IMR-90 (cell line): ENCODE results near the gene PIEZO1. TPM values are rescaled to one million over a fixed set of nuclear protein-coding genes. Genes with fewer than 3 reads are reported as not detected.

Experiments used
- ATAC-seq: fragments of 200-7000 bp; cut with Tn5 transposase; 2 replicates; pipeline ENCODE4 v1.9.1; 2020; ENCODE audit warnings: low read depth, mild to moderate bottlenecking, moderate library complexity
- BruUV-seq: library from RNA; stranded (reverse); fragments of 400-500 nt; replicated peaks from 2 replicates; lab custom pipeline; 2021; lab: Mats Ljungman, UMichigan
- CTCF ChIA-PET: fragments of 300-600 bp; formaldehyde crosslinking; extraction: SDS; loops from one replicate; lab custom pipeline; 2021; ENCODE audit warnings: antibody characterized with exemption; lab: Yijun Ruan, JAX
- POLR2A ChIA-PET: fragments of 300-600 bp; sonication (Branson Sonifier 250); formaldehyde crosslinking; loops from one replicate; lab custom pipeline; 2022; ENCODE audit warnings: antibody characterized with exemption; ENCODE audit not compliant: unreplicated experiment; lab: Charles Lee
- DNase-seq: peaks from one replicate; pipeline ENCODE4 v3.0.0; 2013
- H2AFZ ChIP-seq: replicated peaks from 2 replicates; pipeline ENCODE3; 2013; ENCODE audit warnings: low read length, mild to moderate bottlenecking; ENCODE audit not compliant: poor library complexity
- H2AK5ac ChIP-seq: 2 replicates; pipeline ENCODE4 v1.6.1; 2013; ENCODE audit warnings: low read depth, low read length, inconsistent platforms
- H2AK9ac ChIP-seq: replicated peaks from 2 replicates; pipeline ENCODE3; 2013; ENCODE audit warnings: mild to moderate bottlenecking, low read depth, low read length, moderate library complexity; ENCODE audit not compliant: poor library complexity
- H2BK120ac ChIP-seq: 2 replicates; pipeline ENCODE4 v1.6.1; 2013; ENCODE audit warnings: low read depth, low read length, inconsistent platforms
- H2BK15ac ChIP-seq: 3 replicates; pipeline ENCODE4 v1.6.1; 2013; ENCODE audit warnings: low read depth, low read length, inconsistent platforms
- H2BK20ac ChIP-seq: 2 replicates; pipeline ENCODE4 v1.6.1; 2013; ENCODE audit warnings: low read depth, mild to moderate bottlenecking, inconsistent platforms, low read length, moderate library complexity
- H2BK5ac ChIP-seq: 2 replicates; pipeline ENCODE4 v1.6.1; 2013; ENCODE audit warnings: mild to moderate bottlenecking, low read depth, low read length, inconsistent platforms; ENCODE audit not compliant: poor library complexity, severe bottlenecking
- H3K14ac ChIP-seq: replicated peaks from 2 replicates; pipeline ENCODE4 v1.6.1; 2013; ENCODE audit warnings: low read depth, low read length, inconsistent platforms
- H3K18ac ChIP-seq: 2 replicates; pipeline ENCODE4 v1.6.1; 2013; ENCODE audit warnings: low read depth, low read length, control low read depth
- H3K23ac ChIP-seq: 2 replicates; pipeline ENCODE4 v1.6.1; 2013; ENCODE audit warnings: low read depth, low read length, inconsistent platforms
- H3K27ac ChIP-seq: 2 replicates; pipeline ENCODE4 v1.5.1; 2013; ENCODE audit warnings: mild to moderate bottlenecking, control low read depth, low read length; ENCODE audit not compliant: insufficient read depth
- H3K27me3 ChIP-seq: 2 replicates; pipeline ENCODE4 v1.6.1; 2013; ENCODE audit warnings: low read length; ENCODE audit not compliant: control insufficient read depth, insufficient read depth
- H3K36me3 ChIP-seq: 2 replicates; pipeline ENCODE4 v1.6.1; 2013; ENCODE audit warnings: low read length, mixed read lengths; ENCODE audit not compliant: control insufficient read depth, insufficient read depth
- H3K4ac ChIP-seq: 2 replicates; pipeline ENCODE4 v1.6.1; 2013; ENCODE audit warnings: low read depth, low read length, inconsistent platforms
- H3K4me1 ChIP-seq: 2 replicates; pipeline ENCODE4 v1.6.1; 2013; ENCODE audit warnings: low read length, mixed read lengths; ENCODE audit not compliant: control insufficient read depth, insufficient read depth
- H3K4me2 ChIP-seq: 2 replicates; pipeline ENCODE4 v1.6.1; 2013; ENCODE audit warnings: low read depth, mild to moderate bottlenecking, control low read depth, low read length, moderate library complexity
- H3K4me3 ChIP-seq: 2 replicates; pipeline ENCODE4 v1.5.1; 2013; ENCODE audit warnings: low read depth, mild to moderate bottlenecking, control low read depth, low read length, moderate library complexity; ENCODE audit not compliant: insufficient read depth
- H3K56ac ChIP-seq: 2 replicates; pipeline ENCODE4 v1.6.1; 2013; ENCODE audit warnings: low read length, inconsistent platforms; ENCODE audit not compliant: insufficient read depth; ENCODE audit errors: extremely low read depth
- H3K79me1 ChIP-seq, 2 experiments: 2 replicates each; pipeline ENCODE4 v1.6.1; 2013; ENCODE audit warnings: low read length in 2 of 2, inconsistent platforms in 1 of 2, low read depth in 1 of 2
- H3K9ac ChIP-seq: 2 replicates; pipeline ENCODE4 v1.6.1; 2013; ENCODE audit warnings: low read depth, low read length, control low read depth
- H3K9me1 ChIP-seq: 2 replicates; pipeline ENCODE4 v1.6.1; 2013; ENCODE audit warnings: low read length, inconsistent platforms; ENCODE audit not compliant: insufficient read depth
- H3K9me3 ChIP-seq: 2 replicates; pipeline ENCODE4 v1.6.1; 2013; ENCODE audit warnings: low read length; ENCODE audit not compliant: control insufficient read depth, insufficient read depth
- H4K20me1 ChIP-seq: 2 replicates; pipeline ENCODE4 v1.6.1; 2013; ENCODE audit warnings: low read length, inconsistent platforms; ENCODE audit not compliant: insufficient read depth
- H4K5ac ChIP-seq: 2 replicates; pipeline ENCODE4 v1.6.1; 2013; ENCODE audit warnings: mild to moderate bottlenecking, low read depth, low read length, control low read depth
- H4K8ac ChIP-seq, 2 experiments: 2 replicates each; pipeline ENCODE4 v1.6.1; 2013; ENCODE audit warnings: low read depth in 2 of 2, low read length in 2 of 2, control low read depth in 1 of 2, inconsistent platforms in 1 of 2
- H4K91ac ChIP-seq: 2 replicates; pipeline ENCODE4 v1.6.1; 2013; ENCODE audit warnings: low read depth, low read length, inconsistent platforms; ENCODE audit not compliant: insufficient read depth
- BHLHE40 ChIP-seq: fragments of 150-350 bp; IDR thresholded peaks from 2 replicates; pipeline ENCODE4 v1.6.1; 2016; ENCODE audit warnings: mild to moderate bottlenecking, low read depth, low read length
- CEBPB ChIP-seq: IDR thresholded peaks from 2 replicates; pipeline ENCODE4 v1.6.1; 2012; ENCODE audit warnings: low read depth, low read length, improper control_type of control experiment
- FOS ChIP-seq: fragments of 150-350 bp; IDR thresholded peaks from 2 replicates; pipeline ENCODE4 v1.6.1; 2016; ENCODE audit warnings: low read depth, low read length
- MAFK ChIP-seq: IDR thresholded peaks from 2 replicates; pipeline ENCODE4 v1.6.1; 2012; ENCODE audit warnings: low read depth, low read length, improper control_type of control experiment
- MAZ ChIP-seq: IDR thresholded peaks from 2 replicates; pipeline ENCODE4 v1.6.1; 2012; ENCODE audit warnings: low read depth, mild to moderate bottlenecking, low read length, improper control_type of control experiment, moderate library complexity, borderline replicate concordance
- NFE2L2 ChIP-seq: fragments of 150-350 bp; IDR thresholded peaks from 2 replicates; pipeline ENCODE4 v1.6.1; 2016; ENCODE audit warnings: low read depth, mild to moderate bottlenecking, low read length
- POLR2A ChIP-seq: IDR thresholded peaks from 2 replicates; pipeline ENCODE4 v1.6.1; 2012; ENCODE audit warnings: mild to moderate bottlenecking, low read depth, low read length
- RAD21 ChIP-seq: IDR thresholded peaks from 2 replicates; pipeline ENCODE4 v1.6.1; 2012; ENCODE audit warnings: low read length, improper control_type of control experiment
- RCOR1 ChIP-seq: IDR thresholded peaks from 2 replicates; pipeline ENCODE4 v1.6.1; 2012; ENCODE audit warnings: mild to moderate bottlenecking, low read length, improper control_type of control experiment; ENCODE audit not compliant: insufficient replicate concordance
- SMC3 ChIP-seq: fragments of 150-350 bp; IDR thresholded peaks from 2 replicates; pipeline ENCODE4 v1.6.1; 2016; ENCODE audit warnings: low read depth, mild to moderate bottlenecking, antibody characterized with exemption, low read length, moderate library complexity
- WGBS, 2 experiments: methylation state at CpG; one replicate each; pipeline versions ENCODE4 v1.1.5 to v1.1.7; 2013; ENCODE audit warnings: missing lambda C conversion rate in 2 of 2; ENCODE audit not compliant: insufficient read length in 1 of 2; ENCODE audit errors: extremely low coverage in 2 of 2; 5-methylcytosine and 5-hydroxymethylcytosine counted together
- dilution Hi-C: fragments of 300-500 bp; cut with HindIII; formaldehyde crosslinking; loops from one replicate; pipeline ENCODE4 v1.14.3; 2018; ENCODE audit warnings: low sequenced_read_pairs; ENCODE audit not compliant: unreplicated experiment
- in situ Hi-C: fragments of 300-500 bp; cut with MboI; formaldehyde crosslinking; loops from 3 replicates; pipeline ENCODE4 v1.14.3; 2019; ENCODE audit warnings: low sequenced_read_pairs, inconsistent platforms, mixed read lengths
- intact Hi-C: fragments of 100-400 bp; cut with micrococcal nuclease; formaldehyde crosslinking; loops from 2 replicates; pipeline ENCODE4 v1.10.0; 2022
- polyA plus RNA-seq, 3 experiments: library from polyadenylated mRNA; depleted of rRNA; stranded (reverse); fragments of >200 nt; gene quantifications; 2 replicates each; pipeline ENCODE4 v1.2.3, GENCODE V29; 2012; ENCODE audit warnings: low replicate concordance in 1 of 3
- total RNA-seq: library from RNA; depleted of rRNA; stranded (reverse); fragments of >200 nt; gene quantifications from 2 replicates; pipeline ENCODE4 v1.2.3, GENCODE V29; 2012
- TF ChIP-seq, protein P1 (sequence below): conservative IDR thresholded peaks from 2 replicates; pipeline ENCODE4 v1.5.1; 2012; ENCODE audit warnings: mild to moderate bottlenecking, low read depth, low read length, improper control_type of control experiment
- TF ChIP-seq, protein P2 (sequence below): fragments of 150-350 bp; IDR thresholded peaks from 2 replicates; pipeline ENCODE4 v1.6.1; 2017; ENCODE audit warnings: mild to moderate bottlenecking, antibody characterized with exemption, low read length, low read depth
- TF ChIP-seq, protein P3 (sequence below): fragments of 150-350 bp; IDR thresholded peaks from 2 replicates; pipeline ENCODE4 v1.6.1; 2016; ENCODE audit warnings: low read depth, mild to moderate bottlenecking, low read length, moderate library complexity, borderline replicate concordance

PIEZO1 gene
- total and polyA plus RNA-seq, 2 of the 4 experiments (the other 2 are of a cell fraction): 36.2 to 372 TPM

DNA sequence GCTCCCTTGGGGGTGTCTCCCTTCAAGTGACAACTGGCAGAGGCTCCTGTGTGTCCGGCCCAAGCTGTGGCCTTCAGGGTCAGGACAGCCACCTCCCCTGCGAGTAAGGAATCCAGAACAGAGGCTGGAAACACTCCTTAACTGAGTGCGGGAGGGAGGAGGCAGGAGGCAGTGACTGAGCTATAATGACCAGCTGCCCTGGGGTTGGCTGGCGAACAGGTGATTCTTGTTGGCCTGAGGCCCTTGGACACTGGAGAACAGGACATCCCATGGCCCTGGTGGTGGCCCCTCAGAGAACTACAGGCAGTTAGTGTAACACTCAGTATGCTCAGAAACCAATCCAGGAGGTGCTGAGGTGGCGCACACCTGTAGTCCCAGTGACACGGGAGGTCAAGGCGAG lies 89.3 kb downstream of the PIEZO1 start:
- H3K4ac ChIP-seq: no peak overlapping the region
- H4K5ac ChIP-seq: no peak overlapping the region
- dilution Hi-C loops (no loop called here), intact Hi-C loops (no loop called here), in situ Hi-C loops (no loop called here)
- H3K79me1 ChIP-seq: peaks cover 0 to 13% of the 10 kb centered on the region in 2 experiments; a peak in 2 of 4 replicates
- no peak overlapping the region for H3K4me3 ChIP-seq
- H3K9ac ChIP-seq: no peak overlapping the region
- H2AFZ ChIP-seq: no peak overlapping the region
- H2BK5ac ChIP-seq: no peak overlapping the region
- ChIA-PET CTCF (no interaction called here), POLR2A (no interaction called here)
- H3K18ac ChIP-seq: no peak overlapping the region
- H3K36me3 ChIP-seq: peaks cover 33% of the 10 kb centered on the region
- no peaks in the 10 kb centered on the region for H3K9me3 ChIP-seq
- H2AK5ac ChIP-seq: no peak overlapping the region
- TF ChIP-seq FOS (no peak), RCOR1 (no peak), MAZ (no peak), RAD21 (no peak), BHLHE40 (no peak), CEBPB (no peak), NFE2L2 (no peak), POLR2A (no peak), MAFK (no peak), SMC3 (no peak)
- TF ChIP-seq, protein P1, sequence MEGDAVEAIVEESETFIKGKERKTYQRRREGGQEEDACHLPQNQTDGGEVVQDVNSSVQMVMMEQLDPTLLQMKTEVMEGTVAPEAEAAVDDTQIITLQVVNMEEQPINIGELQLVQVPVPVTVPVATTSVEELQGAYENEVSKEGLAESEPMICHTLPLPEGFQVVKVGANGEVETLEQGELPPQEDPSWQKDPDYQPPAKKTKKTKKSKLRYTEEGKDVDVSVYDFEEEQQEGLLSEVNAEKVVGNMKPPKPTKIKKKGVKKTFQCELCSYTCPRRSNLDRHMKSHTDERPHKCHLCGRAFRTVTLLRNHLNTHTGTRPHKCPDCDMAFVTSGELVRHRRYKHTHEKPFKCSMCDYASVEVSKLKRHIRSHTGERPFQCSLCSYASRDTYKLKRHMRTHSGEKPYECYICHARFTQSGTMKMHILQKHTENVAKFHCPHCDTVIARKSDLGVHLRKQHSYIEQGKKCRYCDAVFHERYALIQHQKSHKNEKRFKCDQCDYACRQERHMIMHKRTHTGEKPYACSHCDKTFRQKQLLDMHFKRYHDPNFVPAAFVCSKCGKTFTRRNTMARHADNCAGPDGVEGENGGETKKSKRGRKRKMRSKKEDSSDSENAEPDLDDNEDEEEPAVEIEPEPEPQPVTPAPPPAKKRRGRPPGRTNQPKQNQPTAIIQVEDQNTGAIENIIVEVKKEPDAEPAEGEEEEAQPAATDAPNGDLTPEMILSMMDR: no peak
- TF ChIP-seq, protein P2, sequence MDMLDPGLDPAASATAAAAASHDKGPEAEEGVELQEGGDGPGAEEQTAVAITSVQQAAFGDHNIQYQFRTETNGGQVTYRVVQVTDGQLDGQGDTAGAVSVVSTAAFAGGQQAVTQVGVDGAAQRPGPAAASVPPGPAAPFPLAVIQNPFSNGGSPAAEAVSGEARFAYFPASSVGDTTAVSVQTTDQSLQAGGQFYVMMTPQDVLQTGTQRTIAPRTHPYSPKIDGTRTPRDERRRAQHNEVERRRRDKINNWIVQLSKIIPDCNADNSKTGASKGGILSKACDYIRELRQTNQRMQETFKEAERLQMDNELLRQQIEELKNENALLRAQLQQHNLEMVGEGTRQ: no peak
- TF ChIP-seq, protein P3, sequence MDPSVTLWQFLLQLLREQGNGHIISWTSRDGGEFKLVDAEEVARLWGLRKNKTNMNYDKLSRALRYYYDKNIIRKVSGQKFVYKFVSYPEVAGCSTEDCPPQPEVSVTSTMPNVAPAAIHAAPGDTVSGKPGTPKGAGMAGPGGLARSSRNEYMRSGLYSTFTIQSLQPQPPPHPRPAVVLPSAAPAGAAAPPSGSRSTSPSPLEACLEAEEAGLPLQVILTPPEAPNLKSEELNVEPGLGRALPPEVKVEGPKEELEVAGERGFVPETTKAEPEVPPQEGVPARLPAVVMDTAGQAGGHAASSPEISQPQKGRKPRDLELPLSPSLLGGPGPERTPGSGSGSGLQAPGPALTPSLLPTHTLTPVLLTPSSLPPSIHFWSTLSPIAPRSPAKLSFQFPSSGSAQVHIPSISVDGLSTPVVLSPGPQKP: no peak
- H3K14ac ChIP-seq: no peak overlapping the region
- H3K23ac ChIP-seq: no peak overlapping the region
- H3K9me1 ChIP-seq: no peaks in the 10 kb centered on the region; the same call in none of the 2 replicates
- no peaks in the 10 kb centered on the region; the same call in 1 of the 2 replicates for H4K20me1 ChIP-seq
- DNase-seq (no peak), ATAC-seq (no peak)
- H2BK120ac ChIP-seq: no peak overlapping the region
- peaks cover 3% of the 10 kb centered on the region for H3K4me1 ChIP-seq
- no peak overlapping the region for H3K56ac ChIP-seq
- 90% methylated on average over 2 of the region's 7 CpGs; no CpG with 5 or more reads in 1 of the 2 experiments for WGBS, 2 experiments
- no peak overlapping the region for H4K91ac ChIP-seq
- no peak overlapping the region for H2AK9ac ChIP-seq
- no peak overlapping the region for H2BK20ac ChIP-seq
- H3K27ac ChIP-seq: no peak overlapping the region
- no peak overlapping the region for H2BK15ac ChIP-seq
- H4K8ac ChIP-seq: no peak overlapping the region
- H3K27me3 ChIP-seq: peaks cover 4% of the 10 kb centered on the region; the same call in 1 of the 2 replicates
- no peak overlapping the region for H3K4me2 ChIP-seq
- BruUV-seq: no TSS peak
